Cardiac fibroblast (primary cell): Measurements from ENCODE around the gene TBC1D8.

Experiments
- DNase-seq, 2 donors: peaks; one replicate each; pipeline versions ENCODE4 v3.0.0 to v3.0.0-alpha.2; 2010; ENCODE audit warnings: low read depth in 2 of 2
- H3K4me3 ChIP-seq, 2 donors: replicated peaks in 1 of 2; 1 replicate in 1 of 2; 2 replicates in 1 of 2; pipeline ENCODE4 v1.5.1; 2011; ENCODE audit warnings: low read depth in 2 of 2, low read length in 2 of 2, mild to moderate bottlenecking in 2 of 2, moderate library complexity in 1 of 2
- TF ChIP-seq, protein P1 (sequence below): IDR thresholded peaks from one replicate; pipeline ENCODE4 v1.5.1; 2011; ENCODE audit warnings: low read depth, mild to moderate bottlenecking, low read length, inconsistent platforms

TBC1D8 gene

DNA sequence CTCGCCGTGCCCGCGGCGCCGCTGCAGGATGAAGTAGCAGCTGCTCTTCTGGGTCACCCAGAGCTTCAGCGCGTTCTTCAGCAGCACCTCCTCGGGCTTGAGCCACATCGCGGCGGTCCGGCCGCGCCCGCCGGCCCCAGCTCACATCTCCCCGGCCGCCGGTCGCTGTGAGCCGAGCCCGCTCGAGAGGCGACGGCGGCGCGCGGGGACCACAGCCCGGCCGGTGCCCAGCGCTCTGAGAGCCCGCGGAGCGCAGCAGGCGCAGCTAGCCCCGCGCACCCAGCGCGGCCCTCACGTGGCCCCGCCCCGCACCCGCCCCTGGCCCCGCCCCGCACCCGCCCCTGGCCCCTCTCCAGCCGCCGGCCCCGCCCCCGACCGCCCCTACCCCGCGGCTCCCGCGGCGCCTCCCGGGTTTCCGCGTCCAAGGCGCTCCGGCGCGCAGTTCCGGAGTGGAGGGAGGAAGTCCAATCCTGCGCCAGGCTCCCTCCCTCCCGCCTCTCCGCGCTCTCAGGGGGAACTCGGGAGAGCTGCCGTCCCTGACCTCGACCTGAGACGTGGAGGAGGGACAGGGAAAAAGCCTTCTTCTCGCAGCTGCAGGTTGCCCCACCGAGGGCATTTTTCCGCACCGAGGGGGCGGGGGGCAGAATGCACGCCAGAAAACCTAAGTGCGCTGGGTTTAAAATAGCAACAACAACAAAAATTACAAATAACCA, at the start of gene TBC1D8:
Gene TBC1D8, minus strand, starts transcription at position 237 of the 713 bp plus-strand sequence. Its CDS starts 129 bp downstream, at position 108.
- TF ChIP-seq, protein P1, sequence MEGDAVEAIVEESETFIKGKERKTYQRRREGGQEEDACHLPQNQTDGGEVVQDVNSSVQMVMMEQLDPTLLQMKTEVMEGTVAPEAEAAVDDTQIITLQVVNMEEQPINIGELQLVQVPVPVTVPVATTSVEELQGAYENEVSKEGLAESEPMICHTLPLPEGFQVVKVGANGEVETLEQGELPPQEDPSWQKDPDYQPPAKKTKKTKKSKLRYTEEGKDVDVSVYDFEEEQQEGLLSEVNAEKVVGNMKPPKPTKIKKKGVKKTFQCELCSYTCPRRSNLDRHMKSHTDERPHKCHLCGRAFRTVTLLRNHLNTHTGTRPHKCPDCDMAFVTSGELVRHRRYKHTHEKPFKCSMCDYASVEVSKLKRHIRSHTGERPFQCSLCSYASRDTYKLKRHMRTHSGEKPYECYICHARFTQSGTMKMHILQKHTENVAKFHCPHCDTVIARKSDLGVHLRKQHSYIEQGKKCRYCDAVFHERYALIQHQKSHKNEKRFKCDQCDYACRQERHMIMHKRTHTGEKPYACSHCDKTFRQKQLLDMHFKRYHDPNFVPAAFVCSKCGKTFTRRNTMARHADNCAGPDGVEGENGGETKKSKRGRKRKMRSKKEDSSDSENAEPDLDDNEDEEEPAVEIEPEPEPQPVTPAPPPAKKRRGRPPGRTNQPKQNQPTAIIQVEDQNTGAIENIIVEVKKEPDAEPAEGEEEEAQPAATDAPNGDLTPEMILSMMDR, result no peak
- peak; percentile 76 to 90 for DNase-seq
- peak within 1 kb of the TSS; percentile 67 to 79 for H3K4me3 ChIP-seq

DNA sequence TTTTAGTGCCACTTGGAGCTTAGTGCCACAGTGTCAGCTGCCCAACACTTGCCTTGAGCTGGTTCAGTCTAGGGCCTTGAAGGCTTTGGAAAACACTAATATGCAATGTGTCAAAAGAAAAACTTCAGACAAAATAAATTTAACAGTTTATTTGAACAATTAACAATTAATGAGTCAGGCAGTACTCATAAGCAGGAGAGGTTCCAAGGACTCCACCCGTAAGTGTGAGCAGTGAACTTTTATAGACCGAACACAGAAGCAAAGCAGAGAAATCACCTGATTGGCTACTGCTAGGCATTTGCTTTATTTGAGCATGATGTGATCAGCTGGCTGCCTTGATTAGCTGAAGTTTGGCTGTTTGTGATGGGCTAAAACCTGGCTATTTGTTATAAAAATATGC, 49.5 kb upstream of the TBC1D8 start:
- TF ChIP-seq, protein P1, result no peak
- no peak overlapping the region for H3K4me3 ChIP-seq
- peak; percentile 34 to 50 for DNase-seq

DNA sequence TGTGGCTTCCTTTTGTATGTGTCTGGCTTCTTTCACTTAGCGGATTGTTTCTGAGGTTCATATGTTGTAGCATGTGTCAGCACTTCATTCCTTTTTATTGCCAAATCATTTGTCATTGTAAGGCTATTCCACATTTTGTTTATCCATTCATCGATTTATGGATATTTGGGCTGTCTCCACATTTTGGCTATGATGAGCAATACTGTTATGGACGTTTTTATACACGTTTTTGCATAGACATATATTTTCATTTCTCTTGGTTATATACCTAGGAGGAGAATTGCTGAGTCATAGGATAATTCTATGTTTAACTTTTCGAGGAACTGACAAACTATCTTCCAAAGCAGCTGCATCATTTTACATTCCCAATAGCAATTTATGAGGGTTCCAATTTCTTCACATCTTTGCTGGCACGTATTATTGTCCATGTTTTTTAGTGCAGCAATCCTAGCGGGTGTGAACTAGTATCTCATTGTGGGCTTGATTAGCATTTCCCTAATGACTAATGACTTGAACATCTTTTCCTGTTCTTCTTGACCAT, 48.1 kb upstream of the TBC1D8 start:
- TF ChIP-seq, protein P1, result no peak
- H3K4me3 ChIP-seq, result no peak overlapping the region
- DNase-seq, result peak; percentile 66 to 67

DNA sequence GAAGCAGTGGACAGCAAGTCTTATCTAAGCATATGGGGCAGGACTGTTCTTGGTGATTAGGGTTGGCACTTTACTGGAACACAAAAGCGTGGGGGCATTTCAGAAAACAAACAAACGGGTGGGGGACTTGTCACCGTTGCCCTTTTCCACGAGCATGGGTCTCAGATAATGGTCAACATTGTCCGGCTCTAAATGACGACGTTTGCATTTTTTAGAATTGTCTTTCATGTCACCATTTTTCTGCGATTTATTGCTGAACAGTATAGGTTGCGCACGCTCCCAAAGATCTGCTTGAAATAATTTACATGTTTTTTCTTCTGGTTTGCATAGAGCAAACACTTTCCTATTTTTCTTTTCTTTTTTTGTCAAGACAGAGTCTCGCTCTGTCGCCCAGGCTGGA, 46.6 kb upstream of the TBC1D8 start:
- H3K4me3 ChIP-seq, result no peak overlapping the region
- TF ChIP-seq, protein P1, result no peak
- DNase-seq, result no peak

DNA sequence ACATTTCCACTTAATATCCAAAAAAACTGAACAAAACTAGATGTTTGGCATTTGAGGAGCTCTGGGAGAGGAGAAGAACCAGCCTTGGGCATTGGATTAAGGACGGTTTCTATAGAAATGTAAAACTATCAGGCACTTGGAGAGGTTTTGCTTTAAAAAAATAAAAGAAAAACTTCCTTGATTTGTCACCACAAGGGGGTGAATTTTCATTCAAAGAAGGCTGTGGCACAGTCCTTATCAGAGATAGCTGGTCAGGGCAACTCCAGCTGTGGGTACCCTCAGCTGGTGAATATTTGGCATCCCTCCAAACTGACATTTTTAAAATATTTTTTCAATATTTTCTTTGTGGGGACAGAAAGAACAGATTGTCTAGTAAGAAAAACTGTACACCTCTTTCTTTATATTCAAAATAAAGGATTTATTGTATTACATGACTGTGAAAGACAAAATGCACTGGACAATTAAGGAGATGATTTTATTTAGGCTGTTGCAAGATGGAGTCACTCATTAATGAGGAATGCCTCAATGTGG, 46.1 kb upstream of the TBC1D8 start:
- no peak overlapping the region for H3K4me3 ChIP-seq
- TF ChIP-seq, protein P1, result peak; percentile 8
- DNase-seq, result peak in 1 of 2 donors; percentile 9

DNA sequence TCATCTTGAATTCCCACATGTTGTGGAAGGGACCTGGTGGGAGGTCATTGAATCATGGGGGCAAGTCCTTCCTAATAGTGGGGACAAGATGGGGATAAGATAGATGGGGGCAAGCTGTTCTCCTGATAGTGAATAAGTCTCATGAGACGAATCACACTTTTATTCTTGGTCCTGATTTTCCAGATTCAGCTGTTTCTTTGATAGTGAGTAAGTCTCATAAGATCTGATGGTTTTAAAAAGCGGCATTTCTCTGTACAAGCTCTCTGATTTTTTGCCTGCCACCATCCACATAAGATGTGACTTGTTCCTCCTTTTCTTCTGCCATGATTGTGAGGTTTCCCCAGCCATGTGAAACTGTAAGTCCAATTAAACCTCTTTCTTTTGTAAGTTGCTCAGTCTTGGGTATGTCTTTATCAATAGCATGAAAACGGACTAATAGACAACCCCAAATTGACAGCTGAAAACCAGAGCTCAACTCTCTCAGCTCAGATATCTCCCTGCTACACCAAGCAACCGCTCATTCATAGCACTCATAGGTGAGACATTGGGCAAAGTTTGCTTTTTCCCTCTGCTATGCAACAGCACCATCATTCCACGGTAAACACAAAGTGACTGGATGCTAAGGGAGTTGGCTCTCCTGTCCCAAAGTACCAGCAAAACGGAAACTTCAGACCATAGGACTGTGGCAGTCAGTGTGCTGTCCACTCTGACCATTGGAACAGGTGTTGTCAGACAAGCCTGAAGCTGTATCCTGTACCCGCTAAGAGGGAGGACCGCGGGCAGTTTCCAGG, 44.9 kb upstream of the TBC1D8 start:
- DNase-seq, result no peak
- TF ChIP-seq, protein P1, result no peak
- no peak overlapping the region for H3K4me3 ChIP-seq
